Measurements from ENCODE around the gene CLPSL1. TPM values are rescaled to one million over a fixed set of nuclear protein-coding genes. Genes with fewer than 3 reads are reported as not detected.

CLPSL1 gene
- total and polyA plus RNA-seq, 2 experiments from 2014 or later = not detected

DNA sequence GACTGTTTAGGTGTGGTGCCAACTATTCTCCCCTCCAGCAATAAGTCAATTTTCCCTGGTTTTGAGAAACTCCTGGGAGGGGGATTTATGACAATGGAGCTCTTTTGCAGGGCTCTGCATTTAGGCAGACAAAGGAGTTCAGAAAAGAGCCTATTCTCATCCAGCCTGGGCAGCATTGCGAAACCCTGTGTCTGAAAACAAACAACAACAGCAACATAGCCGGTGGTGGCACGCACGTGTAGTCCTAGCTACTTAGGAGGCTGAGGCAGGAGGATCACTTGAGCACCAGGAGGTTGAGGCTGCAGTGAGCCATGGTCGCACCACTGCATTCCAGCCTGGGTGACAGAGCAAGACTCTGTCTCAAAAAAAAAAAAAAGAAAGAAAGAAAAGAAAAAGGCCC, 9.9 kb downstream of the CLPSL1 start:
- no peak for DNase-seq (ENCODE audit: low spot score)
- TF ChIP-seq ZNF114 (CRISPR knock-in tag; IDR thresholded peaks at IDR 0.05) = no peak
- TF ChIP-seq EZH2 (IDR thresholded peaks at IDR 0.05; ENCODE audit: low read depth, unreplicated experiment) = no peak
- TF ChIP-seq, protein P1, sequence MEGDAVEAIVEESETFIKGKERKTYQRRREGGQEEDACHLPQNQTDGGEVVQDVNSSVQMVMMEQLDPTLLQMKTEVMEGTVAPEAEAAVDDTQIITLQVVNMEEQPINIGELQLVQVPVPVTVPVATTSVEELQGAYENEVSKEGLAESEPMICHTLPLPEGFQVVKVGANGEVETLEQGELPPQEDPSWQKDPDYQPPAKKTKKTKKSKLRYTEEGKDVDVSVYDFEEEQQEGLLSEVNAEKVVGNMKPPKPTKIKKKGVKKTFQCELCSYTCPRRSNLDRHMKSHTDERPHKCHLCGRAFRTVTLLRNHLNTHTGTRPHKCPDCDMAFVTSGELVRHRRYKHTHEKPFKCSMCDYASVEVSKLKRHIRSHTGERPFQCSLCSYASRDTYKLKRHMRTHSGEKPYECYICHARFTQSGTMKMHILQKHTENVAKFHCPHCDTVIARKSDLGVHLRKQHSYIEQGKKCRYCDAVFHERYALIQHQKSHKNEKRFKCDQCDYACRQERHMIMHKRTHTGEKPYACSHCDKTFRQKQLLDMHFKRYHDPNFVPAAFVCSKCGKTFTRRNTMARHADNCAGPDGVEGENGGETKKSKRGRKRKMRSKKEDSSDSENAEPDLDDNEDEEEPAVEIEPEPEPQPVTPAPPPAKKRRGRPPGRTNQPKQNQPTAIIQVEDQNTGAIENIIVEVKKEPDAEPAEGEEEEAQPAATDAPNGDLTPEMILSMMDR (conservative IDR thresholded peaks at IDR 0.05; ENCODE audit: low read depth in 2 of 2) = no peak
- TF ChIP-seq, protein P2, sequence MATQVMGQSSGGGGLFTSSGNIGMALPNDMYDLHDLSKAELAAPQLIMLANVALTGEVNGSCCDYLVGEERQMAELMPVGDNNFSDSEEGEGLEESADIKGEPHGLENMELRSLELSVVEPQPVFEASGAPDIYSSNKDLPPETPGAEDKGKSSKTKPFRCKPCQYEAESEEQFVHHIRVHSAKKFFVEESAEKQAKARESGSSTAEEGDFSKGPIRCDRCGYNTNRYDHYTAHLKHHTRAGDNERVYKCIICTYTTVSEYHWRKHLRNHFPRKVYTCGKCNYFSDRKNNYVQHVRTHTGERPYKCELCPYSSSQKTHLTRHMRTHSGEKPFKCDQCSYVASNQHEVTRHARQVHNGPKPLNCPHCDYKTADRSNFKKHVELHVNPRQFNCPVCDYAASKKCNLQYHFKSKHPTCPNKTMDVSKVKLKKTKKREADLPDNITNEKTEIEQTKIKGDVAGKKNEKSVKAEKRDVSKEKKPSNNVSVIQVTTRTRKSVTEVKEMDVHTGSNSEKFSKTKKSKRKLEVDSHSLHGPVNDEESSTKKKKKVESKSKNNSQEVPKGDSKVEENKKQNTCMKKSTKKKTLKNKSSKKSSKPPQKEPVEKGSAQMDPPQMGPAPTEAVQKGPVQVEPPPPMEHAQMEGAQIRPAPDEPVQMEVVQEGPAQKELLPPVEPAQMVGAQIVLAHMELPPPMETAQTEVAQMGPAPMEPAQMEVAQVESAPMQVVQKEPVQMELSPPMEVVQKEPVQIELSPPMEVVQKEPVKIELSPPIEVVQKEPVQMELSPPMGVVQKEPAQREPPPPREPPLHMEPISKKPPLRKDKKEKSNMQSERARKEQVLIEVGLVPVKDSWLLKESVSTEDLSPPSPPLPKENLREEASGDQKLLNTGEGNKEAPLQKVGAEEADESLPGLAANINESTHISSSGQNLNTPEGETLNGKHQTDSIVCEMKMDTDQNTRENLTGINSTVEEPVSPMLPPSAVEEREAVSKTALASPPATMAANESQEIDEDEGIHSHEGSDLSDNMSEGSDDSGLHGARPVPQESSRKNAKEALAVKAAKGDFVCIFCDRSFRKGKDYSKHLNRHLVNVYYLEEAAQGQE (IDR thresholded peaks at IDR 0.05; ENCODE audit: unreplicated experiment) = no peak
- TF ChIP-seq, protein P3, sequence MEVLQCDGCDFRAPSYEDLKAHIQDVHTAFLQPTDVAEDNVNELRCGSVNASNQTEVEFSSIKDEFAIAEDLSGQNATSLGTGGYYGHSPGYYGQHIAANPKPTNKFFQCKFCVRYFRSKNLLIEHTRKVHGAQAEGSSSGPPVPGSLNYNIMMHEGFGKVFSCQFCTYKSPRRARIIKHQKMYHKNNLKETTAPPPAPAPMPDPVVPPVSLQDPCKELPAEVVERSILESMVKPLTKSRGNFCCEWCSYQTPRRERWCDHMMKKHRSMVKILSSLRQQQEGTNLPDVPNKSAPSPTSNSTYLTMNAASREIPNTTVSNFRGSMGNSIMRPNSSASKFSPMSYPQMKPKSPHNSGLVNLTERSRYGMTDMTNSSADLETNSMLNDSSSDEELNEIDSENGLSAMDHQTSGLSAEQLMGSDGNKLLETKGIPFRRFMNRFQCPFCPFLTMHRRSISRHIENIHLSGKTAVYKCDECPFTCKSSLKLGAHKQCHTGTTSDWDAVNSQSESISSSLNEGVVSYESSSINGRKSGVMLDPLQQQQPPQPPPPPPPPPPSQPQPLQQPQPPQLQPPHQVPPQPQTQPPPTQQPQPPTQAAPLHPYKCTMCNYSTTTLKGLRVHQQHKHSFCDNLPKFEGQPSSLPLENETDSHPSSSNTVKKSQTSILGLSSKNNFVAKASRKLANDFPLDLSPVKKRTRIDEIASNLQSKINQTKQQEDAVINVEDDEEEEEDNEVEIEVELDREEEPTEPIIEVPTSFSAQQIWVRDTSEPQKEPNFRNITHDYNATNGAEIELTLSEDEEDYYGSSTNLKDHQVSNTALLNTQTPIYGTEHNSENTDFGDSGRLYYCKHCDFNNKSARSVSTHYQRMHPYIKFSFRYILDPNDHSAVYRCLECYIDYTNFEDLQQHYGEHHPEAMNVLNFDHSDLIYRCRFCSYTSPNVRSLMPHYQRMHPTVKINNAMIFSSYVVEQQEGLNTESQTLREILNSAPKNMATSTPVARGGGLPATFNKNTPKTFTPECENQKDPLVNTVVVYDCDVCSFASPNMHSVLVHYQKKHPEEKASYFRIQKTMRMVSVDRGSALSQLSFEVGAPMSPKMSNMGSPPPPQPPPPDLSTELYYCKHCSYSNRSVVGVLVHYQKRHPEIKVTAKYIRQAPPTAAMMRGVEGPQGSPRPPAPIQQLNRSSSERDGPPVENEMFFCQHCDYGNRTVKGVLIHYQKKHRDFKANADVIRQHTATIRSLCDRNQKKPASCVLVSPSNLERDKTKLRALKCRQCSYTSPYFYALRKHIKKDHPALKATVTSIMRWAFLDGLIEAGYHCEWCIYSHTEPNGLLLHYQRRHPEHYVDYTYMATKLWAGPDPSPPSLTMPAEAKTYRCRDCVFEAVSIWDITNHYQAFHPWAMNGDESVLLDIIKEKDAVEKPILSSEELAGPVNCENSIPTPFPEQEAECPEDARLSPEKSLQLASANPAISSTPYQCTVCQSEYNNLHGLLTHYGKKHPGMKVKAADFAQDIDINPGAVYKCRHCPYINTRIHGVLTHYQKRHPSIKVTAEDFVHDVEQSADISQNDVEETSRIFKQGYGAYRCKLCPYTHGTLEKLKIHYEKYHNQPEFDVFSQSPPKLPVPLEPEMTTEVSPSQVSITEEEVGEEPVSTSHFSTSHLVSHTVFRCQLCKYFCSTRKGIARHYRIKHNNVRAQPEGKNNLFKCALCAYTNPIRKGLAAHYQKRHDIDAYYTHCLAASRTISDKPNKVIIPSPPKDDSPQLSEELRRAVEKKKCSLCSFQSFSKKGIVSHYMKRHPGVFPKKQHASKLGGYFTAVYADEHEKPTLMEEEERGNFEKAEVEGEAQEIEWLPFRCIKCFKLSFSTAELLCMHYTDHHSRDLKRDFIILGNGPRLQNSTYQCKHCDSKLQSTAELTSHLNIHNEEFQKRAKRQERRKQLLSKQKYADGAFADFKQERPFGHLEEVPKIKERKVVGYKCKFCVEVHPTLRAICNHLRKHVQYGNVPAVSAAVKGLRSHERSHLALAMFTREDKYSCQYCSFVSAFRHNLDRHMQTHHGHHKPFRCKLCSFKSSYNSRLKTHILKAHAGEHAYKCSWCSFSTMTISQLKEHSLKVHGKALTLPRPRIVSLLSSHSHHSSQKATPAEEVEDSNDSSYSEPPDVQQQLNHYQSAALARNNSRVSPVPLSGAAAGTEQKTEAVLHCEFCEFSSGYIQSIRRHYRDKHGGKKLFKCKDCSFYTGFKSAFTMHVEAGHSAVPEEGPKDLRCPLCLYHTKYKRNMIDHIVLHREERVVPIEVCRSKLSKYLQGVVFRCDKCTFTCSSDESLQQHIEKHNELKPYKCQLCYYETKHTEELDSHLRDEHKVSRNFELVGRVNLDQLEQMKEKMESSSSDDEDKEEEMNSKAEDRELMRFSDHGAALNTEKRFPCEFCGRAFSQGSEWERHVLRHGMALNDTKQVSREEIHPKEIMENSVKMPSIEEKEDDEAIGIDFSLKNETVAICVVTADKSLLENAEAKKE (CRISPR knock-in tag; IDR thresholded peaks at IDR 0.05) = no peak
- no peak for TF ChIP-seq CREB1 (CRISPR knock-in tag; IDR thresholded peaks at IDR 0.05; ENCODE audit: low read depth)
- TF ChIP-seq, protein P4, sequence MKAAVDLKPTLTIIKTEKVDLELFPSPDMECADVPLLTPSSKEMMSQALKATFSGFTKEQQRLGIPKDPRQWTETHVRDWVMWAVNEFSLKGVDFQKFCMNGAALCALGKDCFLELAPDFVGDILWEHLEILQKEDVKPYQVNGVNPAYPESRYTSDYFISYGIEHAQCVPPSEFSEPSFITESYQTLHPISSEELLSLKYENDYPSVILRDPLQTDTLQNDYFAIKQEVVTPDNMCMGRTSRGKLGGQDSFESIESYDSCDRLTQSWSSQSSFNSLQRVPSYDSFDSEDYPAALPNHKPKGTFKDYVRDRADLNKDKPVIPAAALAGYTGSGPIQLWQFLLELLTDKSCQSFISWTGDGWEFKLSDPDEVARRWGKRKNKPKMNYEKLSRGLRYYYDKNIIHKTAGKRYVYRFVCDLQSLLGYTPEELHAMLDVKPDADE (IDR thresholded peaks at IDR 0.05) = no peak
- no peak for TF ChIP-seq JUNB (IDR thresholded peaks at IDR 0.05; ENCODE audit: unreplicated experiment)
- no peak for TF ChIP-seq STAT1 (IDR thresholded peaks at IDR 0.05; ENCODE audit: unreplicated experiment)
- no peak for TF ChIP-seq NANOG (IDR thresholded peaks at IDR 0.05; ENCODE audit: borderline replicate concordance)
- TF ChIP-seq ZNF331 (CRISPR knock-in tag; IDR thresholded peaks at IDR 0.05; ENCODE audit: low read depth) = no peak
- no peak for TF ChIP-seq EZH2phosphoT487 (IDR thresholded peaks at IDR 0.05; ENCODE audit: unreplicated experiment)
- no peak for TF ChIP-seq POLR2AphosphoS5 (IDR thresholded peaks at IDR 0.05; ENCODE audit: low read depth)
- Histone ChIP-seq H4K20me1 (replicated peaks; ENCODE audit: insufficient read depth) (no peaks in the 10 kb centered on the region), H3K4me3 (no peak overlapping the region), H3K79me2 (replicated peaks; ENCODE audit: insufficient read depth) (no peaks in the 10 kb centered on the region), H3K4me2 (no peak overlapping the region), H3K27me3 (ENCODE audit: insufficient read depth) (no peaks in the 10 kb centered on the region), H2AFZ (no peak overlapping the region; the same call in 1 of the 2 replicates), H3K4me1 (ENCODE audit: insufficient read depth) (peaks cover 6% of the 10 kb centered on the region; the same call in 1 of the 2 replicates), H3F3A (replicated peaks; ENCODE audit: low read depth) (no peaks in the 10 kb centered on the region; the same call in 1 of the 2 replicates), H3K27ac (ENCODE audit: low read depth) (no peak overlapping the region), H3K36me3 (ENCODE audit: insufficient read depth) (no peaks in the 10 kb centered on the region), H3K9me2 (ENCODE audit: insufficient read depth) (peaks cover 14% of the 10 kb centered on the region; the same call in 1 of the 2 replicates)
- Mint-ChIP-seq H3K27me3 (ENCODE audit: insufficient read depth, low read depth, poor library complexity) (peaks cover 4% of the 10 kb centered on the region), H3K4me3 (no peak overlapping the region), H3K27ac (no peak overlapping the region), H3K36me3 (ENCODE audit: low read depth) (no peaks in the 10 kb centered on the region), H3K9me3 (no peaks in the 10 kb centered on the region), H3K4me1 (peaks cover 3% of the 10 kb centered on the region; the same call in 2 of the 3 replicates)
- no peak for ATAC-seq

All from GM23338 (cell line).